ENCODE measurements around the gene CRYAB. TPM values are rescaled to one million over a fixed set of nuclear protein-coding genes. Genes with fewer than 3 reads are reported as not detected.

The CRYAB gene
- not detected in 2 replicates for total RNA-seq
- 10.5 TPM for total RNA-seq (2013)
- polyA plus RNA-seq: not detected in 2 replicates
- polyA minus RNA-seq: not detected in 2 replicates

- no peaks in the 10 kb centered on the region for H4K20me1 ChIP-seq (ENCODE audit: control insufficient read depth, insufficient read depth, low read length, poor library complexity, severe bottlenecking)
- H3K4me1 ChIP-seq (ENCODE audit: control insufficient read depth in 2 of 2, insufficient read depth in 2 of 2, low read length in 2 of 2): no peaks in the 10 kb centered on the region
- no peak within 1 kb of the TSS for H3K4me2 ChIP-seq (replicated peaks; ENCODE audit: low read depth, low read length, poor library complexity, severe bottlenecking)
- no peak within 1 kb of the TSS for H3K9ac ChIP-seq (ENCODE audit: low read length)
- peaks cover 0 to 4% (median 0%) of the 10 kb centered on the region in 3 donors for H3K9me3 ChIP-seq (ENCODE audit: control extremely low read depth in 1 of 3, control insufficient read depth in 2 of 3, insufficient read depth in 1 of 3, low read length in 2 of 3)
- Mint-ChIP-seq H3K4me1 (no peaks in the 10 kb centered on the region), H3K9me3 (ENCODE audit: insufficient read depth) (no peaks in the 10 kb centered on the region), H3K27me3 (peaks cover 52% of the 10 kb centered on the region), H3K4me3 (no peak within 1 kb of the TSS), H3K27ac (no peak within 1 kb of the TSS)
- H3K27me3 ChIP-seq (replicated peaks in 1 of 4; ENCODE audit: control extremely low read depth in 1 of 4, control insufficient read depth in 3 of 4, insufficient read depth in 4 of 4, low read length in 3 of 4): peaks cover 0 to 40% (median 18%) of the 10 kb centered on the region in 4 experiments
- intact Hi-C loops (cut with micrococcal nuclease): no loop called here
- H2AFZ ChIP-seq (ENCODE audit: insufficient read depth, low read depth, low read length, poor library complexity, severe bottlenecking): no peak within 1 kb of the TSS
- TF ChIP-seq CTCF (IDR thresholded peaks at IDR 0.05) (no peak), EZH2 (IDR thresholded peaks at IDR 0.05; ENCODE audit: borderline replicate concordance, insufficient read depth, low read depth, low read length, poor library complexity, severe bottlenecking) (no peak)
- ChIA-PET CTCF (interaction anchor here (0.9 kb wide), 1 partner anchor 202 kb away, joined by 4 read pairs; no protein-coding TSS in a partner anchor), POLR2A (no interaction called here)
- DNase-seq: no peak
- no peaks in the 10 kb centered on the region for H3K79me2 ChIP-seq (ENCODE audit: control insufficient read depth, insufficient read depth, low read length)
- no peak for ATAC-seq (ENCODE audit: low read depth)
- no peaks in the 10 kb centered on the region for H3K36me3 ChIP-seq (replicated peaks in 1 of 2; ENCODE audit: control extremely low read depth in 1 of 2, control insufficient read depth in 1 of 2, extremely low read depth in 1 of 2, insufficient read depth in 2 of 2, low read length in 1 of 2)
- no peak within 1 kb of the TSS for H3K27ac ChIP-seq (ENCODE audit: low read length in 2 of 2)
- 69% methylated on average over 12 of the region's 17 CpGs for WGBS (ENCODE audit: insufficient coverage)
- no peak within 1 kb of the TSS for H3K4me3 ChIP-seq (ENCODE audit: control extremely low read depth in 1 of 5, extremely low read depth in 1 of 5, insufficient read depth in 1 of 5, low read depth in 2 of 5, low read length in 4 of 5)
Measured at GRCh38 chr11:111911563-111912401, at the start of gene CRYAB. Gene CRYAB (minus strand): TSS chr11:111911770. CDS start chr11:111911724, 46 bp downstream.

- Histone ChIP-seq H3K4me3 (ENCODE audit: control extremely low read depth in 1 of 5, extremely low read depth in 1 of 5, insufficient read depth in 1 of 5, low read depth in 2 of 5, low read length in 4 of 5) (no peak overlapping the region), H3K9ac (ENCODE audit: low read length) (no peak overlapping the region), H3K36me3 (replicated peaks in 1 of 2; ENCODE audit: control extremely low read depth in 1 of 2, control insufficient read depth in 1 of 2, extremely low read depth in 1 of 2, insufficient read depth in 2 of 2, low read length in 1 of 2) (no peaks in the 10 kb centered on the region), H3K27ac (ENCODE audit: low read length in 2 of 2) (no peak overlapping the region), H2AFZ (ENCODE audit: insufficient read depth, low read depth, low read length, poor library complexity, severe bottlenecking) (no peak overlapping the region), H3K4me2 (replicated peaks; ENCODE audit: low read depth, low read length, poor library complexity, severe bottlenecking) (no peak overlapping the region), H3K9me3 (ENCODE audit: control extremely low read depth in 1 of 3, control insufficient read depth in 2 of 3, insufficient read depth in 1 of 3, low read length in 2 of 3) (peaks cover 0 to 6% (median 0%) of the 10 kb centered on the region in 3 donors), H3K27me3 (replicated peaks in 1 of 4; ENCODE audit: control extremely low read depth in 1 of 4, control insufficient read depth in 3 of 4, insufficient read depth in 4 of 4, low read length in 3 of 4) (no peaks in the 10 kb centered on the region), H4K20me1 (ENCODE audit: control insufficient read depth, insufficient read depth, low read length, poor library complexity, severe bottlenecking) (no peaks in the 10 kb centered on the region), H3K4me1 (ENCODE audit: control insufficient read depth in 2 of 2, insufficient read depth in 2 of 2, low read length in 2 of 2) (no peaks in the 10 kb centered on the region), H3K79me2 (ENCODE audit: control insufficient read depth, insufficient read depth, low read length) (no peaks in the 10 kb centered on the region)
- ChIA-PET CTCF (interaction anchor here (1.0 kb wide), 1 partner anchor 29 kb away, joined by 3 read pairs; no protein-coding TSS in a partner anchor), POLR2A (no interaction called here)
- Mint-ChIP-seq H3K9me3 (ENCODE audit: insufficient read depth) (no peaks in the 10 kb centered on the region), H3K27me3 (peaks cover 4% of the 10 kb centered on the region), H3K27ac (no peak overlapping the region), H3K4me3 (no peak overlapping the region), H3K4me1 (no peaks in the 10 kb centered on the region)
- ATAC-seq (ENCODE audit: low read depth) (no peak), DNase-seq (no peak)
- intact Hi-C loops (cut with micrococcal nuclease): no loop called here
- TF ChIP-seq EZH2 (IDR thresholded peaks at IDR 0.05; ENCODE audit: borderline replicate concordance, insufficient read depth, low read depth, low read length, poor library complexity, severe bottlenecking) (no peak), CTCF (IDR thresholded peaks at IDR 0.05) (no peak)
- 87% methylated on average over 5 of the region's 5 CpGs for WGBS (ENCODE audit: insufficient coverage)
Measured at GRCh38 chr11:111960916-111961315, 49.3 kb upstream of the CRYAB start.
